CD8-positive, alpha-beta memory T cell (primary cell): ENCODE data around the gene THSD1. TPM values are rescaled to one million over a fixed set of nuclear protein-coding genes. Genes with fewer than 3 reads are reported as not detected.
"Not testable (repeated sequence)": the region's sequence is repeated elsewhere in the genome, so short reads cannot be mapped to it uniquely, and the experiment has no call there.

Experiments used
- CTCF ChIA-PET: fragments of 350-600 bp; sonication (Branson Sonifier 250); formaldehyde crosslinking; loops from one replicate; lab custom pipeline; 2021; ENCODE audit warnings: antibody characterized with exemption; lab: Charles Lee
- POLR2A ChIA-PET: fragments of 350-600 bp; sonication (Branson Sonifier 250); formaldehyde crosslinking; loops from one replicate; lab custom pipeline; 2021; ENCODE audit warnings: antibody characterized with exemption; lab: Charles Lee
- DNase-seq, 5 donors: peaks; one replicate each; pipeline versions ENCODE4 v3.0.0 to v3.0.0-alpha.2; 2020 to 2022; ENCODE audit warnings: mixed read lengths in 1 of 5
- H3K27ac ChIP-seq: one replicate; pipeline ENCODE4 v1.7.0; 2013; ENCODE audit warnings: low read depth, mild to moderate bottlenecking, low read length, moderate library complexity
- H3K27me3 ChIP-seq: 2 replicates; pipeline ENCODE4 v1.7.0; 2013; ENCODE audit warnings: low read length, mild to moderate bottlenecking; ENCODE audit not compliant: insufficient read depth, poor library complexity, severe bottlenecking
- H3K36me3 ChIP-seq: 2 replicates; pipeline ENCODE4 v1.7.0; 2013; ENCODE audit warnings: mild to moderate bottlenecking, low read length, moderate library complexity; ENCODE audit not compliant: insufficient read depth
- H3K4me1 ChIP-seq: 2 replicates; pipeline ENCODE4 v1.7.0; 2013; ENCODE audit warnings: mild to moderate bottlenecking, low read length, moderate library complexity; ENCODE audit not compliant: insufficient read depth
- H3K4me3 ChIP-seq: 2 replicates; pipeline ENCODE4 v1.7.0; 2013; ENCODE audit warnings: mild to moderate bottlenecking, low read length
- H3K9me3 ChIP-seq: 2 replicates; pipeline ENCODE4 v1.7.0; 2013; ENCODE audit warnings: mild to moderate bottlenecking, low read length
- H3K27ac Mint-ChIP-seq, 8 donors: one replicate each; pipeline ENCODE4 v1.8.0; 2020 to 2021; ENCODE audit warnings: mixed read lengths in 8 of 8, mild to moderate bottlenecking in 6 of 8, inconsistent platforms in 3 of 8, moderate library complexity in 3 of 8
- H3K27me3 Mint-ChIP-seq, 2 donors: one replicate each; pipeline ENCODE4 v1.8.0; 2020 to 2021; ENCODE audit warnings: mixed read lengths in 2 of 2, mild to moderate bottlenecking in 1 of 2, moderate library complexity in 1 of 2
- H3K36me3 Mint-ChIP-seq, 3 donors: one replicate each; pipeline ENCODE4 v1.8.0; 2020 to 2021; ENCODE audit warnings: mixed read lengths in 3 of 3, inconsistent platforms in 1 of 3, mild to moderate bottlenecking in 1 of 3
- H3K4me1 Mint-ChIP-seq, 3 donors: one replicate each; pipeline ENCODE4 v1.8.0; 2020 to 2021; ENCODE audit warnings: mixed read lengths in 3 of 3, inconsistent platforms in 1 of 3, mild to moderate bottlenecking in 1 of 3
- H3K4me3 Mint-ChIP-seq, 7 donors: one replicate each; pipeline ENCODE4 v1.8.0; 2020 to 2021; ENCODE audit warnings: mixed read lengths in 7 of 7, mild to moderate bottlenecking in 6 of 7, moderate library complexity in 4 of 7, inconsistent platforms in 2 of 7
- H3K9me3 Mint-ChIP-seq, 5 donors: one replicate each; pipeline ENCODE4 v1.8.0; 2020 to 2022; ENCODE audit warnings: mixed read lengths in 5 of 5, mild to moderate bottlenecking in 3 of 5, moderate library complexity in 2 of 5, inconsistent platforms in 1 of 5
- polyA plus RNA-seq: library from polyadenylated mRNA; unstranded; fragments of 300-500 nt; fragmentation: Illumina TruSeq; gene quantifications from one replicate; pipeline ENCODE4 v1.2.3, GENCODE V29; 2021
- total RNA-seq, 2 experiments: library from RNA; stranded (reverse); gene quantifications; one replicate each; pipeline ENCODE4 v1.2.3, GENCODE V29; 2021

THSD1 gene
- total and polyA plus RNA-seq, 3 experiments from 2014 or later, result 0.20 to 0.26 TPM; not detected in 1

DNA sequence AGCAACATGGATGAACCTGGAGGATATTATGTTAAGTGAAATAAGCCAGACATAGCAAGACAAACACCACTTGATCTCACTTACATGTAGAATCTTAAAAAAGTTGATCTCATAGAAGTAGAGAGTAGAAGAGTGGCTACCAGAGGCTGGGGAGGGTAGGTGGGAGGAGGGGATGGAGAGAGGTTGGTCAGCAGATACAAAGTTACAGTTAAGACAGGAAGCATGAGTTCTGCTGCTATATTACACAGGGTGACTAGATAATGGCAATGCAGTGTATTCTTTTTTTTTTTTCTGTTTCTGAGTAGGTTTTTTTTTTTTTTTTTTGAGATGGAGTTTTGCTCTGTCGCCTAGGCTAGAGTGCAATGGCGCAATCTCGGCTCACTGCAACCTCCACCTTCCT lies 15.2 kb upstream of the THSD1 start:
- Histone ChIP-seq H3K27me3 (no peaks in the 10 kb centered on the region), H3K36me3 (peaks cover 21% of the 10 kb centered on the region), H3K27ac (no peak overlapping the region), H3K4me1 (no peaks in the 10 kb centered on the region), H3K9me3 (no peaks in the 10 kb centered on the region), H3K4me3 (no peak overlapping the region)
- POLR2A ChIA-PET, result no interaction called here
- CTCF ChIA-PET, result interaction anchor here (4.1 kb wide), 1 partner anchor 29 kb away, joined by 21 read pairs; the partner anchor contains the start of gene VPS36
- Mint-ChIP-seq H3K4me1 (peaks cover 0 to 4% (median 1%) of the 10 kb centered on the region in 3 donors), H3K36me3 (peaks cover 9 to 67% (median 27%) of the 10 kb centered on the region in 3 donors), H3K27me3 (peaks cover 0 to 2% of the 10 kb centered on the region in 2 donors), H3K27ac (peak overlapping the region in 1 of 8 donors; percentile 51), H3K9me3 (no peaks in the 10 kb centered on the region), H3K4me3 (no peak overlapping the region)
- no peak for DNase-seq

- Histone ChIP-seq H3K36me3 (peaks cover 30% of the 10 kb centered on the region), H3K27me3 (no peaks in the 10 kb centered on the region), H3K4me1 (no peaks in the 10 kb centered on the region), H3K4me3 (no peak overlapping the region), H3K27ac (no peak overlapping the region), H3K9me3 (no peaks in the 10 kb centered on the region)
- ChIA-PET CTCF (no interaction called here), POLR2A (no interaction called here)
- Mint-ChIP-seq H3K27ac (peak overlapping the region in 2 of 8 donors; percentile 26 to 58), H3K4me1 (peaks cover 0 to 1% (median 0%) of the 10 kb centered on the region in 3 donors), H3K27me3 (peaks cover 0 to 2% of the 10 kb centered on the region in 2 donors), H3K9me3 (no peaks in the 10 kb centered on the region), H3K4me3 (no peak overlapping the region), H3K36me3 (peaks cover 11 to 71% (median 28%) of the 10 kb centered on the region in 3 donors)
- DNase-seq, result no peak
Observed at GRCh38 chr13:52419080-52419479, 13.1 kb upstream of the THSD1 start.

DNA sequence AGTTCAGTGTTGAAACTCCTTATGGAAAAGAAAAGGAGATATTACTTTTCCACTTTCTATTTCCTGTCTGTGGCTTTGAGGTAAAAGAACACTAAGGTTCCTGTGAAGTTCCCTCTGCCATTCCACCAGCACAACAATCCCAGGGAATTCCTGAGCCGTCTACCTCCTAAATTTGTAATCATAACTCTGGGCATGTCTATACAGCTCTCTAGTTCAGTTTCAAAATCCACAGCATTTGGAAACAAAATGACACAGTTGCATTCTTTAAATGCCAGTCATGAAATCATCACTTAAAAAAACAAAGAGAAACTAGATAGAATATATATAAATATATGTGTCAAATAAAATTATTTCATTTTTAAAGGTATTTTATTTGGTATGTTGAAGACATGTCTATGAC lies 9.0 kb upstream of the THSD1 start:
- Mint-ChIP-seq H3K27ac (peak overlapping the region in 1 of 8 donors; percentile 6), H3K27me3 (no peaks in the 10 kb centered on the region), H3K9me3 (no peaks in the 10 kb centered on the region), H3K36me3 (peaks cover 5 to 75% (median 29%) of the 10 kb centered on the region in 3 donors), H3K4me1 (no peaks in the 10 kb centered on the region), H3K4me3 (no peak overlapping the region)
- Histone ChIP-seq H3K4me3 (no peak overlapping the region), H3K36me3 (peaks cover 15% of the 10 kb centered on the region), H3K27ac (no peak overlapping the region), H3K27me3 (no peaks in the 10 kb centered on the region), H3K4me1 (no peaks in the 10 kb centered on the region), H3K9me3 (no peaks in the 10 kb centered on the region)
- no peak for DNase-seq
- POLR2A ChIA-PET, result no interaction called here
- CTCF ChIA-PET, result no interaction called here

DNA sequence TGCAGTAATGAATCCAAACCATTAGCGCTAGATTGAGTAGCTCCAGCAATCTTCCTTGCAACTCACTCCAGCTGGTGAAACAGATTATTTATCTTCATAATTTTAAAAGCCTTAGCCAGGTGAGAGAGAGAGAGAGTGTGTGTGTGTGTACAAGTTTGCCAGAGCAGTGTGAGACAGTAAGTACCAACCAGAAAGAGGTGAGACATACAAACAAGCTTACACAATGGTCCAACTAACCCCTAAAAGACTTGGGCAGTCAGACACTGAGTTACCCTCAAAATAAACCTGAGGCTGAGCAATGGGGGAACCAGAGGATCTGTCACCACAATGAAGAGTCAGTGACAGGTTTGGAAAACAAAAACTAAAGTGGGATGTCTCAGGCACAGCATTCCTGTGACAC lies 8.1 kb upstream of the THSD1 start:
- H3K27ac Mint-ChIP-seq, result peak overlapping the region in 3 of 8 donors; percentile 12 to 61 (median 29)
- H3K4me1 Mint-ChIP-seq, result no peaks in the 10 kb centered on the region
- Histone ChIP-seq H3K9me3 (no peaks in the 10 kb centered on the region), H3K27ac (no peak overlapping the region), H3K4me3 (no peak overlapping the region), H3K27me3 (no peaks in the 10 kb centered on the region), H3K4me1 (no peaks in the 10 kb centered on the region), H3K36me3 (peaks cover 15% of the 10 kb centered on the region)
- H3K9me3 Mint-ChIP-seq, result no peaks in the 10 kb centered on the region
- CTCF ChIA-PET, result no interaction called here
- H3K27me3 Mint-ChIP-seq, result no peaks in the 10 kb centered on the region
- DNase-seq, result no peak
- POLR2A ChIA-PET, result no interaction called here
- peaks cover 5 to 71% (median 25%) of the 10 kb centered on the region in 3 donors for H3K36me3 Mint-ChIP-seq
- no peak overlapping the region for H3K4me3 Mint-ChIP-seq

DNA sequence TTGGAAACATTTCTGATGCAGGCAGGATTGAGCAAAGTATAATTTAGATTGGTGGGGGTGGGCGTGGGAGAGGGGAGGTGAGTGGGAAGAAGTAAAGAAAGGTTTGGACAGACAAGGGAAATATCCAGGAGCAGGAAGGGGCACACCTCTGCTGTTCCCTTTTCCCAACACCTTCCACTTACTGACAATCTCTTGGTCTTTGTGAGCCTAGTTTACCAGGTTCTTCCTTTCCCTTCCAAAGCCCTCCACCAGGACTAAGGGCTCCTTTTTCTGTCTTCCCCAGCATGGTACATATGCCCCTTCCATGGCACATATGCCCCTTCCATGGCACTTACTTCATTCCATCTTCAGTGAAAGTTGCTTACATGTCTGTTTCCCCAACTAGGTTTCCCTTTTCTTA lies 6.2 kb upstream of the THSD1 start:
- Histone ChIP-seq H3K4me1 (no peaks in the 10 kb centered on the region), H3K36me3 (peaks cover 15% of the 10 kb centered on the region), H3K27ac (no peak overlapping the region), H3K9me3 (no peaks in the 10 kb centered on the region), H3K27me3 (no peaks in the 10 kb centered on the region), H3K4me3 (no peak overlapping the region)
- ChIA-PET POLR2A (no interaction called here), CTCF (no interaction called here)
- Mint-ChIP-seq H3K36me3 (peaks cover 5 to 60% (median 20%) of the 10 kb centered on the region in 3 donors), H3K4me1 (no peaks in the 10 kb centered on the region), H3K27me3 (no peaks in the 10 kb centered on the region), H3K27ac (peak overlapping the region in 3 of 8 donors; percentile 22 to 71 (median 54)), H3K4me3 (no peak overlapping the region), H3K9me3 (no peaks in the 10 kb centered on the region)
- no peak for DNase-seq

GRCh38 chr13:52411629-52412028 lies 5.7 kb upstream of the THSD1 start:
- Mint-ChIP-seq H3K27ac (peak overlapping the region in 4 of 8 donors; percentile 22 to 71 (median 40)), H3K27me3 (no peaks in the 10 kb centered on the region), H3K4me1 (peaks cover 1 to 3% (median 3%) of the 10 kb centered on the region in 3 donors), H3K4me3 (peak overlapping the region in 1 of 7 donors; percentile 5), H3K36me3 (peaks cover 5 to 55% (median 17%) of the 10 kb centered on the region in 3 donors), H3K9me3 (no peaks in the 10 kb centered on the region)
- Histone ChIP-seq H3K36me3 (peaks cover 11% of the 10 kb centered on the region), H3K4me1 (no peaks in the 10 kb centered on the region), H3K4me3 (no peak overlapping the region), H3K9me3 (no peaks in the 10 kb centered on the region), H3K27me3 (no peaks in the 10 kb centered on the region), H3K27ac (no peak overlapping the region)
- CTCF ChIA-PET, result no interaction called here
- POLR2A ChIA-PET, result interaction anchor here (0.7 kb wide), 1 partner anchor 17 kb away, joined by 4 read pairs; no protein-coding TSS in a partner anchor
- no peak for DNase-seq

DNA sequence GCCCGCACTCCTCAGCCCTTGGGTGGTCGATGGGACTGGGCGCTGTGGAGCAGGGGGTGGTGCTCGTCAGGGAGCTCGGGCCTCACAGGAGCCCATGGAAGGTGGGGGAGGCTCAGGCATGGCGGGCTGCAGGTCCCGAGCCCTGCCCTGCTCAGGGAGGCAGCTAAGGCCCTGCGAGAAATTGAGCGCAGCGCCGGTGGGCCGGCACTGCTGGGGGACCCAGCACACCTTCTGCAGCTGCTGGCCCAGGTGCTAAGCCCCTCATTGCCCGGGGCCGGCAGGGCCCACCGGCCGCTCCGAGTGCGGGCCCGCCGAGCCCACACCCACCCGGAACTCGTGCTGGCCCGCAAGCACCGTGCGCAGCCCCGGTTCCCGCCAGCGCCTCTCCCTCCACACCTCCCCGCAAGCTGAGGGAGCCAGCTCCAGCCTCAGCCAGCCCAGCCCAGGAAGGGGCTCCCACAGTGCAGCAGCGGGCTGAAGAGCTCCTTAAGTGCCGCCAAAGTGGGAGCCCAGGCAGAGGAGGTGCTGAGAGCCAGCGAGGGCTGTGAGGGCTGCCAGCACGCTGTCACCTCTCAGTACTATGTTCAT lies 2.2 kb upstream of the THSD1 start:
- POLR2A ChIA-PET, result interaction anchor here (0.6 kb wide), 1 partner anchor 27 kb away, joined by 8 read pairs; no protein-coding TSS in a partner anchor
- peaks cover 0 to 18% of the 10 kb centered on the region in 2 donors for H3K27me3 Mint-ChIP-seq
- H3K9me3 ChIP-seq, H3K36me3 ChIP-seq, H3K4me3 ChIP-seq, DNase-seq, H3K27me3 ChIP-seq, H3K9me3 Mint-ChIP-seq, CTCF ChIA-PET, H3K27ac ChIP-seq, H3K4me3 Mint-ChIP-seq: not testable (repeated sequence)
- peaks cover 21% of the 10 kb centered on the region for H3K4me1 ChIP-seq
- peaks cover 20 to 27% (median 26%) of the 10 kb centered on the region in 3 donors for H3K4me1 Mint-ChIP-seq
- H3K27ac Mint-ChIP-seq, result peak overlapping the region in 1 of 8 donors; percentile 26
- H3K36me3 Mint-ChIP-seq, result peaks cover 0 to 25% (median 6%) of the 10 kb centered on the region in 3 donors

DNA sequence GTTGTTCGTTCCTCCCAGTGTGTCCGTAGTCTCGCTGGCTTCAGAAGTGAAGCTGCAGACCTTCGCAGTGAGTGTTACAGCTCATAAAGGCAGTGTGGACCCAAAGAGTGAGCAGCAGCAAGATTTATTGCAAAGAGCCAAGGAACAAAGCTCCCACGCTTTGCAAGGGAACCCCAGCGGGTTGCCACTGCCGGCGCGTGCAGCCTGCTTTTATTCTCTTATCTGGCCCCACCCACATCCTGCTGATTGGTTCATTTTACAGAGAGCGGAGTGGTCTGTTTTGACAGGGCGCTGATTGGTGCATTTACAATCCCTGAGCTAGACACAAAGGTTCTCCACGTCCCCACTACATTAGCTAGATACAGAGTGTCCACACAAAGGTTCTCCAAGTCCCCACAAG lies 1.5 kb upstream of the THSD1 start:
- H3K27ac Mint-ChIP-seq, result peak overlapping the region in 1 of 8 donors; percentile 38
- not testable (repeated sequence) for H3K36me3 ChIP-seq

More for the DNA sequence above, 1.5 kb upstream of the THSD1 start:
- H3K27me3 ChIP-seq, H3K9me3 Mint-ChIP-seq, H3K4me3 ChIP-seq, H3K9me3 ChIP-seq, DNase-seq, H3K27ac ChIP-seq, CTCF ChIA-PET: not testable (repeated sequence)
- H3K4me1 ChIP-seq, result peaks cover 21% of the 10 kb centered on the region
- peaks cover 0 to 18% (median 6%) of the 10 kb centered on the region in 3 donors for H3K36me3 Mint-ChIP-seq
- POLR2A ChIA-PET, result interaction anchor here (0.6 kb wide), 1 partner anchor 28 kb away, joined by 8 read pairs; no protein-coding TSS in a partner anchor
- H3K27me3 Mint-ChIP-seq, result peaks cover 0 to 24% of the 10 kb centered on the region in 2 donors
- H3K4me3 Mint-ChIP-seq, result peak overlapping the region in 4 of 7 donors; percentile 39 to 70 (median 56)
- H3K4me1 Mint-ChIP-seq, result peaks cover 20 to 28% (median 27%) of the 10 kb centered on the region in 3 donors
